Mucosa of rectum (tissue), 2 donors: ENCODE measurements around the gene GYG2.
"Not testable (repeated sequence)": the region's sequence is repeated elsewhere in the genome, so short reads cannot be mapped to it uniquely, and the experiment has no call there.

Source experiments
- H3K27ac ChIP-seq, 2 donors: one replicate each; pipeline ENCODE4 v1.7.0; 2013; ENCODE audit warnings: inconsistent platforms in 2 of 2, low read depth in 2 of 2, low read length in 2 of 2
- H3K27me3 ChIP-seq, 2 donors: one replicate each; pipeline ENCODE4 v1.7.0; 2013; ENCODE audit warnings: low read length in 2 of 2; ENCODE audit not compliant: control insufficient read depth in 2 of 2, insufficient read depth in 2 of 2
- H3K36me3 ChIP-seq, 2 donors: one replicate each; pipeline ENCODE4 v1.7.0; 2013; ENCODE audit warnings: low read length in 2 of 2; ENCODE audit not compliant: control insufficient read depth in 2 of 2, insufficient read depth in 2 of 2
- H3K4me1 ChIP-seq, 2 donors: one replicate each; pipeline ENCODE4 v1.7.0; 2013; ENCODE audit warnings: low read length in 2 of 2, mild to moderate bottlenecking in 1 of 2; ENCODE audit not compliant: control insufficient read depth in 2 of 2, insufficient read depth in 2 of 2
- H3K4me3 ChIP-seq, 2 donors: one replicate each; pipeline ENCODE4 v1.7.0; 2013; ENCODE audit warnings: low read length in 2 of 2
- H3K9ac ChIP-seq, 2 donors: one replicate each; pipeline ENCODE4 v1.7.0; 2013; ENCODE audit warnings: low read length in 2 of 2, low read depth in 1 of 2, mild to moderate bottlenecking in 1 of 2
- H3K9me3 ChIP-seq, 2 donors: one replicate each; pipeline ENCODE4 v1.7.0; 2013; ENCODE audit warnings: low read length in 2 of 2; ENCODE audit not compliant: control insufficient read depth in 2 of 2
- donor health status: healthy.
- donor health status: Normal muscosa, but diverticular disease.

Gene GYG2

GRCh38 chrX:2811271-2811670 lies 17.5 kb upstream of the GYG2 start:
- Histone ChIP-seq H3K36me3 (no peaks in the 10 kb centered on the region), H3K4me1 (no peaks in the 10 kb centered on the region), H3K4me3 (no peak overlapping the region), H3K27ac (no peak overlapping the region), H3K27me3 (no peaks in the 10 kb centered on the region), H3K9ac (no peak overlapping the region), H3K9me3 (no peaks in the 10 kb centered on the region)

GRCh38 chrX:2812161-2812907 lies 16.4 kb upstream of the GYG2 start:
- H3K9me3 ChIP-seq, H3K9ac ChIP-seq, H3K27ac ChIP-seq, H3K36me3 ChIP-seq, H3K4me1 ChIP-seq, H3K27me3 ChIP-seq: not testable (repeated sequence)
- H3K4me3 ChIP-seq: peak overlapping the region in 1 of 2 donors; percentile 48

- no peaks in the 10 kb centered on the region for H3K9me3 ChIP-seq
- no peak overlapping the region for H3K27ac ChIP-seq
- no peaks in the 10 kb centered on the region for H3K4me1 ChIP-seq
- H3K36me3 ChIP-seq: no peaks in the 10 kb centered on the region
- H3K27me3 ChIP-seq: no peaks in the 10 kb centered on the region
- H3K4me3 ChIP-seq: no peak overlapping the region
- no peak overlapping the region for H3K9ac ChIP-seq
These were observed 11.7 kb upstream of the GYG2 start for GRCh38 chrX:2817036-2817435.

GRCh38 chrX:2819345-2820135 lies 9.2 kb upstream of the GYG2 start:
- H3K27ac ChIP-seq: no peak overlapping the region
- no peaks in the 10 kb centered on the region for H3K9me3 ChIP-seq
- no peaks in the 10 kb centered on the region for H3K4me1 ChIP-seq
- H3K4me3 ChIP-seq: no peak overlapping the region
- no peak overlapping the region for H3K9ac ChIP-seq
- H3K36me3 ChIP-seq: no peaks in the 10 kb centered on the region
- H3K27me3 ChIP-seq: no peaks in the 10 kb centered on the region

- Histone ChIP-seq H3K36me3 (no peaks in the 10 kb centered on the region), H3K4me1 (no peaks in the 10 kb centered on the region), H3K9ac (no peak overlapping the region), H3K27me3 (no peaks in the 10 kb centered on the region), H3K9me3 (no peaks in the 10 kb centered on the region), H3K4me3 (no peak overlapping the region), H3K27ac (no peak overlapping the region)
These were observed 8.5 kb upstream of the GYG2 start for GRCh38 chrX:2820136-2820771.

- Histone ChIP-seq H3K27ac (no peak overlapping the region), H3K4me1 (no peaks in the 10 kb centered on the region), H3K27me3 (no peaks in the 10 kb centered on the region)
These were observed 4.8 kb upstream of the GYG2 start for GRCh38 chrX:2823795-2824386.

GRCh38 chrX:2824886-2825285 lies 3.8 kb upstream of the GYG2 start:
- Histone ChIP-seq H3K4me3 (no peak overlapping the region), H3K9me3 (no peaks in the 10 kb centered on the region), H3K36me3 (no peaks in the 10 kb centered on the region), H3K27me3 (no peaks in the 10 kb centered on the region), H3K27ac (no peak overlapping the region), H3K4me1 (peaks cover 3 to 5% of the 10 kb centered on the region in 2 donors), H3K9ac (no peak overlapping the region)

More at GRCh38 chrX:2823795-2824386, 4.8 kb upstream of the GYG2 start:
- no peaks in the 10 kb centered on the region for H3K9me3 ChIP-seq
- no peaks in the 10 kb centered on the region for H3K36me3 ChIP-seq
- H3K9ac ChIP-seq: no peak overlapping the region
- H3K4me3 ChIP-seq: no peak overlapping the region

- Histone ChIP-seq H3K4me1 (peaks cover 4 to 6% of the 10 kb centered on the region in 2 donors), H3K27me3 (peaks cover 0 to 3% of the 10 kb centered on the region in 2 donors), H3K4me3 (peak overlapping the region in 1 of 2 donors; percentile 55), H3K9me3 (no peaks in the 10 kb centered on the region), H3K36me3 (no peaks in the 10 kb centered on the region), H3K27ac (no peak overlapping the region), H3K9ac (no peak overlapping the region)
These were observed 255 bp downstream of the GYG2 start for GRCh38 chrX:2828959-2829411.

GRCh38 chrX:2829469-2830246 lies 928 bp downstream of the GYG2 start:
- Histone ChIP-seq H3K4me1 (peaks cover 4 to 6% of the 10 kb centered on the region in 2 donors), H3K36me3 (no peaks in the 10 kb centered on the region), H3K9ac (peak overlapping the region in 1 of 2 donors; percentile 29), H3K9me3 (no peaks in the 10 kb centered on the region), H3K4me3 (peak overlapping the region in 1 of 2 donors; percentile 55), H3K27ac (no peak overlapping the region), H3K27me3 (peaks cover 0 to 3% of the 10 kb centered on the region in 2 donors)
